GM21786 (cell line): ENCODE results near the gene CAV2.

Experiments
- ATAC-seq: cut with Tn5 transposase; IDR thresholded peaks from one replicate; pipeline ENCODE4 v1.9.1; 2021; ENCODE audit not compliant: unreplicated experiment

CAV2 gene

DNA sequence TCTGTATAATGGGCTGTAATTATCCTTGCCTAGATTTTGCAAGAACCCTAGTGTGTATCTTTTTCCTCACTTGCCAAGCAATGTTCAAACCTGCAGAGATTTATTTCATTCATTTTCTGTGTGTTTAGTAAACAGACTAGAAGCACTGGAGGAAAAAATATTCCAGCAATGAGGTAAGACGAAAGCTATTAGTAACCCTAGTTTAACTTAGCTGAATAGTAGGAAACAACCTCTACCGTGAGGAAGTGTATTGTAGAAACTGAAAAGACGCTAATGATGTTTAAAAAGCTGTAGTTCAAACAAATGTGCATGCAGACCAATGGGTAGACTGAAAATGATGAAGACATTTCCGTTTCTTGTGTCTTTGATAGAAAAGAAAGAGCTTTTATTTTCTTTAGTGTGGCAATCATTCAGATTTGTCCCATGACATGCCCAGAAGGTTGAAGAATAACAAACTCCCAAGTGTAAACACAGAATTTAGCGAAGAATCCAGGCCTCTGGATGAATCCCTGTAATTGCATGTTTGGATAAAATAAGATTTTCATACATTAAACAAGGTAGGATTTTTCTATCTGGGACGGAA lies 46.0 kb downstream of the CAV2 start:
- no peak for ATAC-seq

DNA sequence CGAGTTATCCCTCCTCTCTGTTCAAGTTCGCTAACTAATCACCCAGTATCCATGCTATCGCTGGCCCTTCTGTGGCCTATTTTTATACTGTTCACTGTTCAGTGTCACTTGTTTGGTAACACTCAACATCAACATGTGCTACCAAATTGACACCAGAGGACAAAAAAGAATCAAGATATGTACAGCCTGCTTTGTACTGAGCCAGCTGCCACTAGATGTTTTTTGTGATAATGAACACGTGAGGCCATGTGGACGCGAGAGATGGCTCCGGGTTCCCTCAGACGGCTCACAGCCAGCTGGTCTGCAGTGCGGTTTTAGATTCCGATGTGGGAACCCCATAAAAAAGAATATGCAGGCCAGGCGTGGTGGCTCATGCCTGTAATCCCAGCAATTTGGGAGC lies 46.5 kb downstream of the CAV2 start:
- no peak for ATAC-seq

DNA sequence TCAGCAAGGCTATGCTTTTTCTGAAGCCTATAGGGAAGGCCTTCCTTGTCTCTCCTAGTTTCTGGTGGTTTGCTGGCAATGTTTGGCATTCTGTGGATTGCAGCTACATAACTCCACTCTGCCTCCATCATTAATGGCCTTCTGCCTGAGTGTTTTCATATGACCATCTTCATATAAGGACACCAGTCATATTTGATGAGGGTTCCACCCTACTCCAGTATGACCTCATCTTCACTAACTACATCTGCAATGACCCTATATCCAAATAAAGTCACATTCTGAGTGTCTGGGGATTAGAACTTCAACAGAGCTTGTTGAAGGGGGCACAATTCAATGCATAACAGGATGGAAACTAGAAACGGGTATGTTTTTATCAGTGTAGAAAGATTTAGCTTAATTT lies 47.4 kb downstream of the CAV2 start:
- no peak for ATAC-seq

DNA sequence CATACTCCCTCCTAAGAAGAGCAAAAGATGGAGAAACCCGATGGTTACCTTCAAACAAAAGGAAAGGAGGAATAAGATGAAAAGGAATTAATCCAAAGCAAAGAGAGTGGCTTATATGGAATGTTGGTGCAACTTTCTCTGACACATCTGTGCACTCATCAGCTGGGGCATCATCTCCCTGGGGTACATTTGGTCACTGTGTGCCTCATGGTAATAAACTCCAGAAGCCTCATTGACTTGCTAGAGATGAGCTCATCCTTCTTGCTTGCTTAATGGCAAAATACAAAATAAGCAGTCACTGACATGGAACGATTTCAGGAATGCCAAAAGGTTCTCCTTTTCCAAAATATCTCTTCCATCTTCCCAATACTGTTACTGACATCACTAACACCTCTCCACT lies 47.8 kb downstream of the CAV2 start:
- ATAC-seq, result no peak

DNA sequence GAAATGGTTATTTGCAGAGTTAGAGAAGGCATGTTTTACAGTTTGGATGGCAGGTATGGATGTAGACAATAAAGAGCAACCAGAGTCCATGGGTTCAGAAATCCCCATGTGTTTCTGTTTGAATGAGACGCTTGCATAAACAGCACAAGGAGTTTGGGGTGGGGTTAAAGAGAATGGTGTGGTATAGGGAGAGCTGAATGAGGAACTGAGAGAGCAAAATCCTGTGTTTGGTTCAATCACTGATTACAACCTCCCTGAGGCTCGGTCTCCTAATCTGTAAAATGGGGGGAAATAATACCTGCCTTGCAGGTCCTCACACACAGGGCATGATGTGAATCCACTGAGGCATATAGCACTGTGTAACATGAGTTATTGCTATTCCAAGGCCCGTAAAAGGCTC lies 49.0 kb downstream of the CAV2 start:
- peak; percentile 76 for ATAC-seq

DNA sequence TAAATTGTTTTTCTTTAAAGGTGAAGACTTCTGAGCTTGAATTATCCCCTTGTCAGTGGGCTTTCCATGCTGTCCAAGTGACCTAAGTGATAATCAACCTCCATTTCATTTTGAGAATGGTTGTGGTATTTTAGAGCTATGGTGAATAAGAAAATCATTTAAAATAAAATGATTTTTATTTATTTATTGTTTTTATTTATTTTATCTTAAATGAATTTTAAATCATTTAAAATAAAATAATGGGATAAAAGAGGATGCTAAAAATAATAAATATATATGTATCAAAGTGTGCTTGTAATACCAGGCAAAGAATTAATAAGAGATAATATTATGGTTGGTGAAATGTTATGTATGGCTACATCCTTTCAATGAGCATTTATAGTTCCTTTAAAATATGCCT lies 49.8 kb downstream of the CAV2 start:
- no peak for ATAC-seq

- ATAC-seq, result no peak
These were observed 52.2 kb downstream of the CAV2 start for GRCh38 chr7:116551692-116552091.

DNA sequence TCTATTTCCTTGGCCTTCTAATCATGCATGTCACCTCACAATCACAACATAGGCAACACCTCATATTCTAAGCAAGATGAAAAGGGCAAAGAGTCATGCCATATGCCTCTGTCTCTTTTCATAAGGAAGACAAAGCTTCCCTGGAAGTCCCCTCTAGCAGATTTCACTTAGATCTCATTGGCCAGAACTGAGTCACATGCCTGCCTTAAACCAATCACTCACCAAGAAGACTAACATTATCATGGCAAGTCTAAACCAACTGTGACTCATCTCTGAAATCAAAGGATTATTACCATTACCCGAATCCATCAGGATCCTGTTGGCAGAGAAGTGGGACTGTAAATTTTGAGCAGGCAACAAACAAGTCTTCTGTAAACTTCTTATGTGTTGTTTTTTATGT lies 53.1 kb downstream of the CAV2 start:
- no peak for ATAC-seq

DNA sequence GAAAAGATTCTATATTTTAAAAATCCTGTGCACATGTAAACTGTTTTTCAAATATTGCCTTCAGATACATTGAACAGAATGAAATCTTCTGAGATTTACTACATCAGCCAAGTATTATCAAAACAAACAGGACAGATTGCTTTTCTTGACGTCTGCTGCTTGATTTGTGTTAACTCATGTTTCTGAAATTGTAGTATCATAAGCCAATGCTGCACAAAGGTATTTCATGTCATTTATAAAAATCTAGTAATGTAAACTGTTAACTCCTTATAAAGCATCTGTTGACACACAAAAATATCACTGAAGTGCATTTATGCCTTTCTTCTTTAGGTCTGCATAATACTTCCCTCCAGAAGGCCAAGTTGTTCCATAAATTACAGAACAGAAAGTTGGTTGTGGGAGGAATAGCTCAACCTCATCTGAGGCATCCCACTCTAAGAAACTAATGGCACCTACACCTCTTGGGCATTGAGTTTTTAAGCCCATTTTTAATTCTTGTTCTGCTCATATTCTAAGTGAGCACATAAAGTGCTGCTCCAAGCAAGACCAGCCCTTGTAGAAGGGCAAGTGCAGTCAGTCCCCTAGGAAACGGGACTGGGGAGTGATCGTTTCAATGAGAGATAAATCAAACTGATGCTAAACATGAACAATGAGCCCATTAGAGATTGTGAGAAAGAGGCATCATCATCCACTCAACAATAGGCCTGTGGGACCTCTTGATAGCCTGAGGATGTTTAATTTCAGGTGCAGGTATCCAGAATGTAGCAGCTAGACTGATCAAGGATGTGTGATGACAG lies 53.8 kb downstream of the CAV2 start:
- no peak for ATAC-seq

- ATAC-seq, result no peak
These were observed 54.9 kb downstream of the CAV2 start for GRCh38 chr7:116554436-116554835.

GRCh38 chr7:116554911-116555310 lies 55.4 kb downstream of the CAV2 start:
- no peak for ATAC-seq

- no peak for ATAC-seq
These were observed 57.6 kb downstream of the CAV2 start for GRCh38 chr7:116557066-116557585.

- ATAC-seq, result no peak
These were observed 58.4 kb downstream of the CAV2 start for GRCh38 chr7:116557901-116558300.
